Muscle layer of colon (tissue), 2 donors: ENCODE measurements around the gene NUDT6.

ENCODE experiments used
- H3K27ac ChIP-seq: one replicate; pipeline ENCODE4 v1.7.0; 2013; ENCODE audit warnings: low read depth, mild to moderate bottlenecking, low read length, moderate library complexity
- H3K27me3 ChIP-seq, 2 donors: one replicate each; pipeline ENCODE4 v1.7.0; 2013; ENCODE audit warnings: low read length in 2 of 2, mild to moderate bottlenecking in 2 of 2; ENCODE audit not compliant: insufficient read depth in 2 of 2, control insufficient read depth in 1 of 2
- H3K36me3 ChIP-seq: one replicate; pipeline ENCODE4 v1.7.0; 2013; ENCODE audit warnings: mild to moderate bottlenecking, low read length; ENCODE audit not compliant: insufficient read depth
- H3K4me1 ChIP-seq: one replicate; pipeline ENCODE4 v1.7.0; 2013; ENCODE audit warnings: mild to moderate bottlenecking, low read length; ENCODE audit not compliant: insufficient read depth
- H3K4me3 ChIP-seq, 2 donors: one replicate each; pipeline ENCODE4 v1.7.0; 2013; ENCODE audit warnings: low read length in 2 of 2, low read depth in 1 of 2, mild to moderate bottlenecking in 1 of 2, moderate library complexity in 1 of 2
- H3K9ac ChIP-seq: one replicate; pipeline ENCODE4 v1.7.0; 2013; ENCODE audit warnings: low read length
- H3K9me3 ChIP-seq: one replicate; pipeline ENCODE4 v1.7.0; 2013; ENCODE audit warnings: mild to moderate bottlenecking, low read length
- donor health status: abdominal sarcoma.
- donor health status: Adenocarcinoma of cecum.

The NUDT6 gene

GRCh38 chr4:122912810-122913575 lies 9.4 kb downstream of the NUDT6 start:
- H3K27ac ChIP-seq, result no peak overlapping the region
- H3K4me3 ChIP-seq, result no peak overlapping the region
- no peaks in the 10 kb centered on the region for H3K4me1 ChIP-seq
- no peaks in the 10 kb centered on the region for H3K9me3 ChIP-seq
- H3K27me3 ChIP-seq, result no peaks in the 10 kb centered on the region
- H3K36me3 ChIP-seq, result no peaks in the 10 kb centered on the region
- H3K9ac ChIP-seq, result no peak overlapping the region

GRCh38 chr4:122911588-122911987 lies 10.8 kb downstream of the NUDT6 start:
- Histone ChIP-seq H3K9me3 (no peaks in the 10 kb centered on the region), H3K4me3 (no peak overlapping the region), H3K9ac (no peak overlapping the region), H3K4me1 (no peaks in the 10 kb centered on the region), H3K36me3 (no peaks in the 10 kb centered on the region), H3K27ac (no peak overlapping the region), H3K27me3 (no peaks in the 10 kb centered on the region)

- H3K9me3 ChIP-seq, result no peaks in the 10 kb centered on the region
- no peak overlapping the region for H3K4me3 ChIP-seq
- no peaks in the 10 kb centered on the region for H3K27me3 ChIP-seq
- no peak overlapping the region for H3K27ac ChIP-seq
- no peak overlapping the region for H3K9ac ChIP-seq
- no peaks in the 10 kb centered on the region for H3K36me3 ChIP-seq
- H3K4me1 ChIP-seq, result no peaks in the 10 kb centered on the region
Observed at GRCh38 chr4:122909683-122910082, 12.7 kb downstream of the NUDT6 start.

GRCh38 chr4:122908223-122908622 lies 14.2 kb downstream of the NUDT6 start:
- Histone ChIP-seq H3K4me1 (no peaks in the 10 kb centered on the region), H3K9me3 (no peaks in the 10 kb centered on the region), H3K27me3 (no peaks in the 10 kb centered on the region), H3K9ac (no peak overlapping the region), H3K27ac (no peak overlapping the region), H3K4me3 (no peak overlapping the region), H3K36me3 (no peaks in the 10 kb centered on the region)

- H3K4me3 ChIP-seq, result no peak overlapping the region
Observed at GRCh38 chr4:122906859-122907305, 15.5 kb downstream of the NUDT6 start.

GRCh38 chr4:122903766-122904288 lies 18.6 kb downstream of the NUDT6 start:
- H3K9me3 ChIP-seq, result no peaks in the 10 kb centered on the region
- H3K36me3 ChIP-seq, result no peaks in the 10 kb centered on the region
- no peaks in the 10 kb centered on the region for H3K4me1 ChIP-seq
- H3K27ac ChIP-seq, result no peak overlapping the region
- no peak overlapping the region for H3K4me3 ChIP-seq
- no peak overlapping the region for H3K9ac ChIP-seq
- H3K27me3 ChIP-seq, result no peaks in the 10 kb centered on the region

More at GRCh38 chr4:122906859-122907305, 15.5 kb downstream of the NUDT6 start:
- no peaks in the 10 kb centered on the region for H3K9me3 ChIP-seq
- no peak overlapping the region for H3K27ac ChIP-seq
- H3K4me1 ChIP-seq, result no peaks in the 10 kb centered on the region
- H3K36me3 ChIP-seq, result no peaks in the 10 kb centered on the region
- H3K9ac ChIP-seq, result no peak overlapping the region
- no peaks in the 10 kb centered on the region for H3K27me3 ChIP-seq

- no peak overlapping the region for H3K4me3 ChIP-seq
- H3K4me1 ChIP-seq, result no peaks in the 10 kb centered on the region
- H3K36me3 ChIP-seq, result no peaks in the 10 kb centered on the region
- no peak overlapping the region for H3K9ac ChIP-seq
- H3K9me3 ChIP-seq, result no peaks in the 10 kb centered on the region
- H3K27me3 ChIP-seq, result no peaks in the 10 kb centered on the region
- H3K27ac ChIP-seq, result no peak overlapping the region
Observed at GRCh38 chr4:122901247-122902010, 21.0 kb downstream of the NUDT6 start.

GRCh38 chr4:122900314-122900713 lies 22.1 kb downstream of the NUDT6 start:
- no peak overlapping the region for H3K27ac ChIP-seq

GRCh38 chr4:122899682-122900081 lies 22.7 kb downstream of the NUDT6 start:
- no peak overlapping the region for H3K4me3 ChIP-seq
- H3K4me1 ChIP-seq, result no peaks in the 10 kb centered on the region
- no peak overlapping the region for H3K27ac ChIP-seq
- H3K36me3 ChIP-seq, result no peaks in the 10 kb centered on the region
- H3K27me3 ChIP-seq, result no peaks in the 10 kb centered on the region
- no peaks in the 10 kb centered on the region for H3K9me3 ChIP-seq
- no peak overlapping the region for H3K9ac ChIP-seq

More at GRCh38 chr4:122900314-122900713, 22.1 kb downstream of the NUDT6 start:
- Histone ChIP-seq H3K27me3 (no peaks in the 10 kb centered on the region), H3K9ac (no peak overlapping the region), H3K9me3 (no peaks in the 10 kb centered on the region), H3K36me3 (no peaks in the 10 kb centered on the region), H3K4me3 (no peak overlapping the region), H3K4me1 (no peaks in the 10 kb centered on the region)

- Histone ChIP-seq H3K9me3 (no peaks in the 10 kb centered on the region), H3K9ac (no peak overlapping the region), H3K4me3 (no peak overlapping the region), H3K27ac (no peak overlapping the region), H3K4me1 (no peaks in the 10 kb centered on the region), H3K27me3 (no peaks in the 10 kb centered on the region), H3K36me3 (no peaks in the 10 kb centered on the region)
Observed at GRCh38 chr4:122898370-122899150, 23.8 kb downstream of the NUDT6 start.

GRCh38 chr4:122896270-122896669 lies 26.1 kb downstream of the NUDT6 start:
- Histone ChIP-seq H3K36me3 (peaks cover 4% of the 10 kb centered on the region), H3K9me3 (no peaks in the 10 kb centered on the region)

More at GRCh38 chr4:122896270-122896669, 26.1 kb downstream of the NUDT6 start:
- Histone ChIP-seq H3K27me3 (no peaks in the 10 kb centered on the region), H3K27ac (no peak overlapping the region), H3K4me3 (no peak overlapping the region), H3K4me1 (no peaks in the 10 kb centered on the region), H3K9ac (no peak overlapping the region)
